ENCODE results near the gene ZNF768.

DNA sequence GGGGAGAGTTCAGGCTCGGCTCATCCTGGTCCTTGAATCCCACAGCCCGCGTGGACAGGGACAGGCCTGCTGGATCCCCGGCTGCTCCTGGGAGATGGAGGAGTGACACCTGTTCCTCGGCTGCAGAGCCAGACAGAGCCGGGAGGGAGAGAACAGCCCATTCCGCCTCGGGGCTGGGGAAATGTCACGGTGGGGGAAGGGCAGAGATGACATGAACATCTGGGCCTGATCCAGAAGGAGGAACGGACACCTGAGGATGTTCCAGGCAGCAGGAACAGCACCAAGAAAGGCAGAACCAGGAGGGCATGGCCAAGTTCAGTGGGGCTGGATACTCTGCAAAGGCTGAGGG is 29.7 kb upstream of the ZNF768 start:
- TF ChIP-seq, protein P1, sequence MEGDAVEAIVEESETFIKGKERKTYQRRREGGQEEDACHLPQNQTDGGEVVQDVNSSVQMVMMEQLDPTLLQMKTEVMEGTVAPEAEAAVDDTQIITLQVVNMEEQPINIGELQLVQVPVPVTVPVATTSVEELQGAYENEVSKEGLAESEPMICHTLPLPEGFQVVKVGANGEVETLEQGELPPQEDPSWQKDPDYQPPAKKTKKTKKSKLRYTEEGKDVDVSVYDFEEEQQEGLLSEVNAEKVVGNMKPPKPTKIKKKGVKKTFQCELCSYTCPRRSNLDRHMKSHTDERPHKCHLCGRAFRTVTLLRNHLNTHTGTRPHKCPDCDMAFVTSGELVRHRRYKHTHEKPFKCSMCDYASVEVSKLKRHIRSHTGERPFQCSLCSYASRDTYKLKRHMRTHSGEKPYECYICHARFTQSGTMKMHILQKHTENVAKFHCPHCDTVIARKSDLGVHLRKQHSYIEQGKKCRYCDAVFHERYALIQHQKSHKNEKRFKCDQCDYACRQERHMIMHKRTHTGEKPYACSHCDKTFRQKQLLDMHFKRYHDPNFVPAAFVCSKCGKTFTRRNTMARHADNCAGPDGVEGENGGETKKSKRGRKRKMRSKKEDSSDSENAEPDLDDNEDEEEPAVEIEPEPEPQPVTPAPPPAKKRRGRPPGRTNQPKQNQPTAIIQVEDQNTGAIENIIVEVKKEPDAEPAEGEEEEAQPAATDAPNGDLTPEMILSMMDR (IDR thresholded peaks at IDR 0.05), result no peak
- TF ChIP-seq EP300 (IDR thresholded peaks at IDR 0.05) (no peak), POLR2A (IDR thresholded peaks at IDR 0.05) (no peak)
